Measurements from ENCODE around the gene MYO7B. TPM values are rescaled to one million over a fixed set of nuclear protein-coding genes. Genes with fewer than 3 reads are reported as not detected.

Gene MYO7B
- polyA plus RNA-seq, 1 of the 3 experiments (the other 2 are of a cell fraction), result 0.08 TPM

DNA sequence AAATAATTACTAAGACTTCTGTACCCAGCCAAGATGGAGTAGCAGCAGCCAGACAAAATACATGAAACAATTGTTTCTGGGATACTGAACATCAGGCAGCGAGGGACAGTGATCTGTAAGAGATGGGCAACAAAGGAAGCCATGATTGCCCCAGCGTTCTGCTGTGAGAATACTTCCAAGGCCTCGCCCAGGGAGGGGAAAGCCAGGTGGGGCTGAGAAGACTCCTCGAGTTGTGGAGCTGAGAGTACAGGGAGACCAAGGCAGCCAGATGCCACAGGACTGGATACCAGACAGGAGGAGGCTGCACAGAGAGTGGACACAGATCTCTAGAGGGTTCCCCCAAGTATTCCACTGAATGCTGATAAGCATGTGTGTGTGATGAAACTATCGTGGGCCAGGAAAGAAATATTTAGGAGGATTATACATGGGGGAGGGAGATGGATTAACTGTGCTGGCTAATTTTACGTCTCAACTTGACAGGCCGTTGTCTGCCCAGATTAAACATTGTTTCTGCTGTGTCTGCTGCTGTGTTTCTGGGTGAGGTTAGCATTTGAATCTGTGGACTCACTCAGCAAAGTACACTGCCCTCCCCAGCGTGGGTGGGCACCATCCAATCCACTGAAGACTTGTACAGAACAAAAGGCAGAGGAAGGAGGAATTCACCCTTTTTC is 150.1 kb downstream of the MYO7B start:
- H2AFZ ChIP-seq (ENCODE audit: low read depth), result no peak overlapping the region
- no peak overlapping the region for H3K4me3 ChIP-seq (ENCODE audit: low read depth in 2 of 2, low read length in 1 of 2)
- H3K27ac ChIP-seq (ENCODE audit: low read depth in 2 of 2, low read length in 1 of 2), result no peak overlapping the region
- H3K9me3 ChIP-seq, result 0 out of 2 replicates have a peak, but pooled peaks cover 9% of the 10 kb centered on the region
- ChIA-PET POLR2A (no interaction called here), CTCF (interaction anchor here (1.3 to 1.6 kb wide), 3 partner anchors 35 to 94 kb away, joined by 3 to 5 read pairs (median 4); no protein-coding TSS in a partner anchor)
- H4K20me1 ChIP-seq (ENCODE audit: insufficient read depth), result no peaks in the 10 kb centered on the region
- H3K4me2 ChIP-seq, result no peak overlapping the region
- no peaks in the 10 kb centered on the region for H3K36me3 ChIP-seq (replicated peaks in 1 of 2; ENCODE audit: control insufficient read depth in 1 of 2, insufficient read depth in 2 of 2, low read length in 1 of 2)
- H3K27me3 ChIP-seq (ENCODE audit: insufficient read depth), result no peaks in the 10 kb centered on the region
- peaks cover 0 to 4% of the 10 kb centered on the region in 2 experiments; a peak in 1 of 4 replicates for H3K4me1 ChIP-seq (ENCODE audit: control insufficient read depth in 1 of 2, insufficient read depth in 2 of 2, low read depth in 1 of 2, low read length in 1 of 2)
- peak; percentile 5 for DNase-seq
- no peaks in the 10 kb centered on the region for H3F3A ChIP-seq (replicated peaks; ENCODE audit: insufficient read depth)
- 60% methylated on average over 8 of the region's 8 CpGs for whole genome bisulfite sequencing (ENCODE audit: low lambda C conversion rate)
- no peaks in the 10 kb centered on the region for H3K79me2 ChIP-seq (ENCODE audit: insufficient read depth)
- TF ChIP-seq GATA2 (CRISPR knock-in tag; IDR thresholded peaks at IDR 0.05) (no peak), GABPA (IDR thresholded peaks at IDR 0.05; ENCODE audit: low read depth) (no peak), RAD21 (IDR thresholded peaks at IDR 0.05; ENCODE audit: low read length) (no peak)
- TF ChIP-seq, protein P1, sequence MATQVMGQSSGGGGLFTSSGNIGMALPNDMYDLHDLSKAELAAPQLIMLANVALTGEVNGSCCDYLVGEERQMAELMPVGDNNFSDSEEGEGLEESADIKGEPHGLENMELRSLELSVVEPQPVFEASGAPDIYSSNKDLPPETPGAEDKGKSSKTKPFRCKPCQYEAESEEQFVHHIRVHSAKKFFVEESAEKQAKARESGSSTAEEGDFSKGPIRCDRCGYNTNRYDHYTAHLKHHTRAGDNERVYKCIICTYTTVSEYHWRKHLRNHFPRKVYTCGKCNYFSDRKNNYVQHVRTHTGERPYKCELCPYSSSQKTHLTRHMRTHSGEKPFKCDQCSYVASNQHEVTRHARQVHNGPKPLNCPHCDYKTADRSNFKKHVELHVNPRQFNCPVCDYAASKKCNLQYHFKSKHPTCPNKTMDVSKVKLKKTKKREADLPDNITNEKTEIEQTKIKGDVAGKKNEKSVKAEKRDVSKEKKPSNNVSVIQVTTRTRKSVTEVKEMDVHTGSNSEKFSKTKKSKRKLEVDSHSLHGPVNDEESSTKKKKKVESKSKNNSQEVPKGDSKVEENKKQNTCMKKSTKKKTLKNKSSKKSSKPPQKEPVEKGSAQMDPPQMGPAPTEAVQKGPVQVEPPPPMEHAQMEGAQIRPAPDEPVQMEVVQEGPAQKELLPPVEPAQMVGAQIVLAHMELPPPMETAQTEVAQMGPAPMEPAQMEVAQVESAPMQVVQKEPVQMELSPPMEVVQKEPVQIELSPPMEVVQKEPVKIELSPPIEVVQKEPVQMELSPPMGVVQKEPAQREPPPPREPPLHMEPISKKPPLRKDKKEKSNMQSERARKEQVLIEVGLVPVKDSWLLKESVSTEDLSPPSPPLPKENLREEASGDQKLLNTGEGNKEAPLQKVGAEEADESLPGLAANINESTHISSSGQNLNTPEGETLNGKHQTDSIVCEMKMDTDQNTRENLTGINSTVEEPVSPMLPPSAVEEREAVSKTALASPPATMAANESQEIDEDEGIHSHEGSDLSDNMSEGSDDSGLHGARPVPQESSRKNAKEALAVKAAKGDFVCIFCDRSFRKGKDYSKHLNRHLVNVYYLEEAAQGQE (IDR thresholded peaks at IDR 0.05; ENCODE audit: low read depth, low read length), result no peak
- TF ChIP-seq, protein P2, sequence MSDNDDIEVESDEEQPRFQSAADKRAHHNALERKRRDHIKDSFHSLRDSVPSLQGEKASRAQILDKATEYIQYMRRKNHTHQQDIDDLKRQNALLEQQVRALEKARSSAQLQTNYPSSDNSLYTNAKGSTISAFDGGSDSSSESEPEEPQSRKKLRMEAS (IDR thresholded peaks at IDR 0.05; ENCODE audit: low read depth), result no peak
- no peak overlapping the region for H3K9ac ChIP-seq
- no peaks in the 10 kb centered on the region for H3K9me2 ChIP-seq

Other genes starting within 250 kb of the MYO7B start
- 84.8 and 101 TPM in 2 replicates for gene ERCC3, start 241.5 kb upstream of the MYO7B start, polyA plus RNA-seq (2012; rRNA removed)
- gene MAP3K2, start 147.7 kb upstream of the MYO7B start, polyA plus RNA-seq (2012; rRNA removed), result 2.7 and 4.0 TPM in 2 replicates
- 0.06 and 0.10 TPM in 2 replicates for gene PROC, start 117.3 kb upstream of the MYO7B start, polyA plus RNA-seq (2012; rRNA removed)
- gene IWS1, start 9.2 kb upstream of the MYO7B start, polyA plus RNA-seq (2012; rRNA removed), result 24.6 and 30.0 TPM in 2 replicates
- gene GPR17, start 110.5 kb downstream of the MYO7B start, polyA plus RNA-seq (2012; rRNA removed), result 0.03 TPM in 1 of 2 replicates, not detected in the other
- gene LIMS2, start 139.8 kb downstream of the MYO7B start, polyA plus RNA-seq (2012; rRNA removed), result 2.2 and 2.7 TPM in 2 replicates
- gene SFT2D3, start 165.8 kb downstream of the MYO7B start, polyA plus RNA-seq (2012; rRNA removed), result 3.2 and 3.9 TPM in 2 replicates